ENCODE measurements around the gene SNPH.

Gene SNPH

DNA sequence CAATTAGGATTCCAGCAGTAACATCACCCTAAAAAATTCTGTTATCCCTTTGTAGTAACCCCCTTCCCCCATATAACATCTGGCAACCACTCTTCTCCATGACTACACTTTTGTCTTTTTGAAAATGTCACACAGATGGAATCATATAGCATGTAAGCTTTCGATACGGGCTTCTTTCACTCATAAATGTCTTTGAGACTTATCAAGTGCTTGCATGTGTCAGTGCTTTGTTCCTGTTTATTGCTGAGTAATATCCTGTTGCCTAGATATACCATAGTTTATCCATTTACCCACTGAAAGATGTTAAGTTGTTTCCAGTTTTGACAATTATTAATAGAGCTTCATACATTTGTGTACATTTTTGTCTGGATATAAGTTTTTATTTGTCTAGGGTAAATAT is 10.4 kb upstream of the SNPH start:
- DNase-seq: no peak
- intact Hi-C loops (cut with DNase I): no loop called here

DNA sequence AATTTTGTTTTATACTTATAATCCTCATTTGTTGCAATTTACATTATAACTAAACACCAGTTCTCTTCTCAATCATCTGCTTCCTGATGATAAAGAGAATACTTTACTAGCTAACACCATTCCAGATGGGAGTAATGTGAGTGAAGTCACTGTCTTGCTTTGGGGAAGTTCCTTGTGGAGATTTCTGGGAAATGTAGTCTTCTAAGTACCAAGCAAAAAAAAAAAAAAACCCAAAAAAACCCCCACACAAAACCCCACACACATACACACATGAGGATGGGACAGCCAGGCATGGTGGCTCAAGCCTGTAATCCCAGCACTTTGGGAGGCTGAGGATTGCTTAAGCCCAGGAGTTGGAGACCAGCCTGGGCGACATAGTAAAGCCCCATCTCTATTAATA is 2.2 kb upstream of the SNPH start:
- intact Hi-C loops (cut with DNase I): no loop called here
- no peak for DNase-seq

DNA sequence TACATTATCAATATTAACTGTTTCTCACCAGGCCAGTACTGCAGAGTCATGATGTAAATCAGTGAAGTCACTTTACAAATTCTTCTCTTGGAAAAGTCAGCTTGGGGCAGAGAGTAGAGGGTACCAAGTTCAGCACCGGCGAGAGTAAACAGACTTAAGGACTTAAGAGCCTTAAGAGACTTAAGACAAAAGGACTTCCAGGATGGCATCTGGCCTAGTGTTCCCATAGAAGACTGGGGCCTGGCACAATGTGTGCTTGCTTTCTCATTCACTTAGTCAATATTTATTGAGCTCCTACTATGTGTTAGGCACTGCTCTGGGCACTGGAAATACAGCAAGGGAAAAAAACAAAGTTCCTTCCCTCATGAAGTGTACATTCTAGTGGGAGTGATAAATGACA is 1.4 kb upstream of the SNPH start:
- intact Hi-C loops (cut with DNase I): no loop called here
- DNase-seq: no peak

DNA sequence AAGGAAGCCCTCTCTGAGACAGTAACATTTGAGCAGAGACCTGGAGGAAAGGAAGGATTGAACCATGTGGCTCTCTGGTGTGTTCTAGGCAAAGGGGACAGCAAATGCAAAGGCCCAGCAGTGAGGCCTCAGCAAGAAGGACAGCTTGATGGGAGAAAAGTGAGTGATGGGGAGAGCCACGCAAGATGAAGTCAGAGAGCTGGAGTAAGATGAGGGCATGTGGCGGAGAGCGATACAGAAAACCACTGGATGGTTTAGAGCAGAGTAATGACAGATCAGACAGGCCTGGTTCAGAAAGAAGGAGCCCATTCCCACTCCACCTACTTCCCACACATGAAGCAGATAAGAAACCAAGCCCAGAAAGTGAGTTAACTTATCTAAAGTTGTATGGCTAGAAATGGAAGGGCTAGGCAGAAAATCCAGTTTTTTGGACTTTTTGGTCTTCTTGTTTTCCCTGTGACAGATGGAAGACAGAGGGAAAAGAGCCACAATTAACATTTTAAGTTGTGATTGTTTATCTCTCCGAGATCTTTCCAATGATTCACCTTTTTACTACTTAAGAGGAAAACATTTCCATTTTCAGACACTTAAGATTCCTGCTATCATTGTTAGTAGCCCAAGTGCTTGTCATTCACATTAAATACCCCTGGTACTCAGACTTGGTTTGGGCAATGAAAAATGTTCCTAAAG is 723 bp upstream of the SNPH start:
- intact Hi-C loops (cut with DNase I): no loop called here
- no peak for DNase-seq

GRCh38 chr20:1265916-1266166 is 253 bp upstream of the SNPH start:
- no peak for DNase-seq
- intact Hi-C loops (cut with DNase I): no loop called here

DNA sequence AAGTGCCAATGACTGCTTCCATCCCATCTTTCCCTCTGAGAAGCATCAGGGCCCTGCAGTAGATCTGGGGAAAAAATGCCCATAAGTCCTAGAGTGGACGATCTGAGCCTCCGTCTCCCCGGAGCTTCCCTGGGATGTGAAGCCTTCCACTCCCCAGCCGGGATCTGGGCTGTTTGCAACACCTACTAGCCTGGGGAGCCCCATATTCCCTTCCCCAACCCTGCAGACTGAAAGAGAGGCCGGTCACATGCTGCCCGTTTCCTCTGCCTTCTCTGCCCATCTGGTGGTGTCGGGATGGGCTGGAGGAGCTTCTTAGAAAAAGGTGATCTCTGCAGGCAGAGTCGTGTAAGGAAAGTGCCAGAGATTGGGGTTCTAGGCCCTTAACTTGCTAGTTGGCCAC is 1.1 kb downstream of the SNPH start:
- intact Hi-C loops (cut with DNase I): no loop called here
- DNase-seq: peak in 2 of 42 donors; percentile 33 to 38

DNA sequence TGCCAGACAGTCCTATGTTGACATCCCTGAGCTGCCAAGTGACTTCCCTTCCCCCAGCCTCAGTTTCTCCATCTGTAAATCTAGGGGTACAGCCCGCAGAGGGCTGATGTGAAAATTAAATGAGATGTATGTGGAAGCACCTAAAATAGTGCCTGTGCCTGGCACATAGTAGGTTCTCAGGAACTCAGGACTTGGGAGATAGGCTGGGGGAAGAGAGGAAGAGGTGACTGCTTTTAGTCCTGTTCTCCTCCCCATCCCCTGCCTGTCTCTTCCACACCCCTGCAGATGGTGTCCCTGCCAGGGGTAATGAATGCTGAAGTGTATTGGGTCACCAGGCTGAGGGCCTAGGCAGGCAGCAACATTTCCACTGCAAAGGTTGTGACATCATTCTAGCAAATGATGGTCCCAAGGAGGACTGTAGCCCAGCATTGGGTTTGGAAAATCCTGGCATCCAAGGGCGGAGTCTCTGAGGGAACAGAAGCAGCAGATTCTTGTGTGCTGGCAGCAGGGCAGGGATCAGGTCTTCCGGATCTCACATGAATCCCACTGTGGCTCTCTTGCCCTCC is 1.8 kb downstream of the SNPH start:
- intact Hi-C loops (cut with DNase I): no loop called here
- peak in 1 of 42 donors; percentile 42 for DNase-seq

DNA sequence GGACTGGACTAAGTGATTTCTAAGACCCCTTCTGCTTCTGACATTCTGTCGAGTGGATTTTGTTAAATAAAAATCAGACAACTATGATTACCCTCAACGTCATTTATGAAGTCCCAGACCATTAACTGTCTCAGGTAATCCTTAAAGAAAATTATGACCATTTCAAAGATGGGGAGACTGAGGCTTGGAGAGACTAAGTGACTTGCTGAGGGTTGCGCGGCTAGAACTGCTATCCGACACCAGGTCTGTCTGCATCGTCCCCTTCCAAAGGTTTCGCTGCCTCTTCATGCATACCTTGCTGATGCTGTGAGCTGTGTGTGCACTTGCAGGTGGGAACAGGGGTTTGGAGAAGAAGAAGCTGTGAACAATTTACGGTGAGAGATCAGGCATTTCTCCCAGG is 3.1 kb downstream of the SNPH start:
- no peak for DNase-seq
- intact Hi-C loops (cut with DNase I): no loop called here

GRCh38 chr20:1269850-1270249 is 3.8 kb downstream of the SNPH start:
- intact Hi-C loops (cut with DNase I): no loop called here
- DNase-seq: no peak

- intact Hi-C loops (cut with DNase I): no loop called here
- DNase-seq: peak in 13 of 42 donors; percentile 32 to 65 (median 45)
Measured at GRCh38 chr20:1272368-1273100, 6.4 kb downstream of the SNPH start.

- DNase-seq: peak in 1 of 42 donors; percentile 27
- intact Hi-C loops (cut with DNase I): no loop called here
Measured at GRCh38 chr20:1273366-1273765, 7.3 kb downstream of the SNPH start.

- intact Hi-C loops (cut with DNase I): no loop called here
- peak in 11 of 42 donors; percentile 26 to 69 (median 47) for DNase-seq
Measured at GRCh38 chr20:1274485-1275311, 8.6 kb downstream of the SNPH start.

DNA sequence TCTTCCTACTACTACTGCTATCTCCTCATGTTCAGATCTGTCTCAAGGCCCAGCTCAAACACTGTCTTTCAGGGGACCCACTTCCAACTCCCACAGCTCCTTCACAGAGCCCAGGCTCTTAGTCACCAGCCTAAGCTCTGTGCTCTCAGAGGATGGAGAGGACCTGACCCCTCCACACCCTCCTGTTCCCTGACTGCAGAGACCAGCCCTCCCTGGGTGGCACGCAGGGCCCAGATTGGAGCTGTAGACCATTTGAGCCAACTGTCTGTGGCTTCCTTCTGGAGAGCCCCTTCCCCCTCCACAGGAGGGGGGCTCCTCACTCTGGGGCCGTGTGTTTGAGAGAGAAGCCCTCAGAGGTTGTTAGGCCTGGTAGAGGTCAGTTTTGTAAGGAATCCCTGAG is 9.8 kb downstream of the SNPH start:
- intact Hi-C loops (cut with DNase I): no loop called here

GRCh38 chr20:1277529-1278322 is 11.6 kb downstream of the SNPH start:
- peak in 4 of 42 donors; percentile 5 to 19 (median 12) for DNase-seq
- intact Hi-C loops (cut with DNase I): no loop called here

More for the DNA sequence above, 9.8 kb downstream of the SNPH start:
- peak in 2 of 42 donors; percentile 23 to 39 for DNase-seq

GRCh38 chr20:1278993-1279392 is 12.9 kb downstream of the SNPH start:
- peak in 1 of 42 donors; percentile 0 for DNase-seq
- intact Hi-C loops (cut with DNase I): no loop called here

DNA sequence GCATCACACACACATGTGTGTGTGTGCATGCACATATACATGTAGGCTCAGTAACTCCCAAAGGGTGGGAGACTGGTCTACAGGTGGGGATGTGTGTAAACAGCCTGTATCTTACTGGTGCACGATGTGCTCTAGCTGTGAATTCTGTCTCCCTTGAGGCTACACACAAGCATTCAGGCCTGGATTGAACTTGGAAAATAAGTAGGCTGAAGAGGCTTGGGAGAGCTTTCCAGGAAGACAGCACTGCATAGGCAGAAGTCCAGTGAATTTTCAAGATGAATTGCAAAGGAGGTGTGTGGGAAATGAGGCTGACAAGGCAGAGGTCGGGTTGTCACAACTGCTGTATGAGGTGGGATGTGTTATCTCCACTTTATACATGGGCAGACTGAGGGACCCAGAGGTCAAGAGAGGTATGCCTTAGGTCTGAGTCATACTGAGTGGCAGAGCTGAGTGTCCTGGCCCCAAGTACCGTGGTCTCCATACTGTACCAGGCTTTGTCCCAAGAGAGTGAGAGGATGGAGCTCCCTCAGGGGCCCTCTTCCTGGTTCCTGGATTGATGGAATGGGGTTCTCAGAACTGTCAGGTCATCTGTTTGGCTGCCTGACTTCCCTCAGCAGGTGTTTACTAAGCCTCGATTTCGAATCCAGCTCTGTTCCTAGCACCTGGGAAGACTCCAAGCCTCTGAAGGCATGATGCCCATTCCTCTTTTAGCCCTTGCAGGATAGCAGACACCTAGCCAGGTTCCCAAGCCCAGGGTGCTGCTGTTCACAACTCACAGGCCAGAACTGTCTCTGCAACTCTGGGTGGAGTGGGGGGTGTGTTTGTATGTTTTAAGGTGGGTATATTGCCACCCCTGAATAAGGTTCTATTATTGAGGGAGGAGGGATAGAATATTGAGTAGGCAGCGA is 14.4 kb downstream of the SNPH start:
- DNase-seq: peak in 10 of 42 donors; percentile 0 to 34 (median 12)
- intact Hi-C loops (cut with DNase I): no loop called here

- intact Hi-C loops (cut with DNase I): no loop called here
- DNase-seq: peak in 14 of 42 donors; percentile 5 to 55 (median 27)
Measured at GRCh38 chr20:1281279-1282057, 15.4 kb downstream of the SNPH start.
